ENCODE data around the gene SNAPC2.

Gene SNAPC2

GRCh38 chr19:7919610-7920518, at the start of gene SNAPC2:
TSS of gene SNAPC2 (plus strand) at chr19:7920338. CDS start at chr19:7920367, 29 bp downstream.
- DNase-seq (ENCODE audit: low read depth, low spot score), result peak; percentile 61

GRCh38 chr19:7870571-7871436, 49.3 kb upstream of the SNAPC2 start:
- DNase-seq (ENCODE audit: low read depth, low spot score), result no peak
- peak overlapping the region; percentile 66 for H3K27ac ChIP-seq

More at GRCh38 chr19:7919610-7920518, at the start of gene SNAPC2:
- peak within 1 kb of the TSS; percentile 85 for H3K27ac ChIP-seq

GRCh38 chr19:7871437-7872305, 48.5 kb upstream of the SNAPC2 start:
- DNase-seq (ENCODE audit: low read depth, low spot score), result no peak
- H3K27ac ChIP-seq, result peak overlapping the region; percentile 66

- no peak for DNase-seq (ENCODE audit: low read depth, low spot score)
- H3K27ac ChIP-seq, result no peak overlapping the region
Observed at GRCh38 chr19:7872306-7873204, 47.6 kb upstream of the SNAPC2 start.

GRCh38 chr19:7873304-7874075, 46.6 kb upstream of the SNAPC2 start:
- H3K27ac ChIP-seq, result no peak overlapping the region
- DNase-seq (ENCODE audit: low read depth, low spot score), result no peak

- DNase-seq (ENCODE audit: low read depth, low spot score), result no peak
- H3K27ac ChIP-seq, result no peak within 1 kb of the TSS
Observed at GRCh38 chr19:7874076-7874896, 45.9 kb upstream of the SNAPC2 start, which contains the start of gene PRR36. TSS of gene PRR36 (minus strand) at chr19:7874390. CDS start at chr19:7873689, 701 bp downstream.

- DNase-seq (ENCODE audit: low read depth, low spot score), result no peak
- no peak overlapping the region for H3K27ac ChIP-seq
Observed at GRCh38 chr19:7874897-7875273, 45.3 kb upstream of the SNAPC2 start.

GRCh38 chr19:7877249-7877836, 42.8 kb upstream of the SNAPC2 start:
- DNase-seq (ENCODE audit: low read depth, low spot score), result no peak

GRCh38 chr19:7879111-7879807, 40.9 kb upstream of the SNAPC2 start:
- DNase-seq (ENCODE audit: low read depth, low spot score), result no peak
- H3K27ac ChIP-seq, result no peak overlapping the region

More at GRCh38 chr19:7877249-7877836, 42.8 kb upstream of the SNAPC2 start:
- H3K27ac ChIP-seq, result no peak overlapping the region

- no peak overlapping the region for H3K27ac ChIP-seq
Observed at GRCh38 chr19:7879836-7880235, 40.3 kb upstream of the SNAPC2 start.

GRCh38 chr19:7881910-7882309, 38.2 kb upstream of the SNAPC2 start:
- no peak for DNase-seq (ENCODE audit: low read depth, low spot score)

More at GRCh38 chr19:7879836-7880235, 40.3 kb upstream of the SNAPC2 start:
- DNase-seq (ENCODE audit: low read depth, low spot score), result no peak

GRCh38 chr19:7883105-7883504, 37.0 kb upstream of the SNAPC2 start:
- no peak overlapping the region for H3K27ac ChIP-seq
- DNase-seq (ENCODE audit: low read depth, low spot score), result no peak

More at GRCh38 chr19:7881910-7882309, 38.2 kb upstream of the SNAPC2 start:
- no peak overlapping the region for H3K27ac ChIP-seq

GRCh38 chr19:7883796-7884570, 36.2 kb upstream of the SNAPC2 start:
- no peak overlapping the region for H3K27ac ChIP-seq
- no peak for DNase-seq (ENCODE audit: low read depth, low spot score)

GRCh38 chr19:7885818-7886217, 34.3 kb upstream of the SNAPC2 start:
- no peak overlapping the region for H3K27ac ChIP-seq
- no peak for DNase-seq (ENCODE audit: low read depth, low spot score)

GRCh38 chr19:7887408-7888144, 32.6 kb upstream of the SNAPC2 start:
- DNase-seq (ENCODE audit: low read depth, low spot score), result no peak
- no peak overlapping the region for H3K27ac ChIP-seq
